Fibroblast of lung (primary cell): ENCODE measurements around the gene SEMA4D. TPM values are rescaled to one million over a fixed set of nuclear protein-coding genes. Genes with fewer than 3 reads are reported as not detected.

Experiments used
- DNase-seq, 2 donors: peaks; one replicate each; pipeline versions ENCODE4 v3.0.0 to v3.0.0-alpha.2; 2010; ENCODE audit warnings: low read depth in 2 of 2
- H2AFZ ChIP-seq: 2 replicates; pipeline ENCODE4 v1.5.1; 2012; ENCODE audit warnings: low read length, control low read depth, inconsistent platforms
- H3K27ac ChIP-seq: 2 replicates; pipeline ENCODE4 v1.5.1; 2011; ENCODE audit warnings: low read length, control low read depth; ENCODE audit not compliant: insufficient read depth
- H3K27me3 ChIP-seq: 2 replicates; pipeline ENCODE4 v1.5.1; 2011; ENCODE audit warnings: mild to moderate bottlenecking, low read length; ENCODE audit not compliant: control insufficient read depth, insufficient read depth
- H3K36me3 ChIP-seq: 2 replicates; pipeline ENCODE4 v1.5.1; 2011; ENCODE audit warnings: low read length; ENCODE audit not compliant: control insufficient read depth, insufficient read depth
- H3K4me1 ChIP-seq: 2 replicates; pipeline ENCODE4 v1.5.1; 2011; ENCODE audit warnings: low read length; ENCODE audit not compliant: control insufficient read depth, insufficient read depth; ENCODE audit errors: extremely low read depth
- H3K4me2 ChIP-seq: 2 replicates; pipeline ENCODE4 v1.5.1; 2011; ENCODE audit warnings: low read length, control low read depth; ENCODE audit not compliant: insufficient read depth; ENCODE audit errors: extremely low read depth
- H3K4me3 ChIP-seq, 4 experiments: fragments of 200-600 bp in 1 of 4; sonication (generic) in 1 of 4; replicated peaks in 1 of 4; 2 replicates each; pipeline ENCODE4 v1.5.1; 2011 to 2016; ENCODE audit warnings: low read length in 4 of 4, low read depth in 3 of 4, mild to moderate bottlenecking in 3 of 4, control low read depth in 2 of 4, inconsistent platforms in 1 of 4, mixed read lengths in 1 of 4; ENCODE audit not compliant: insufficient read depth in 1 of 4; ENCODE audit errors: control extremely low read depth in 1 of 4
- H3K79me2 ChIP-seq: 2 replicates; pipeline ENCODE4 v1.5.1; 2012; ENCODE audit warnings: mild to moderate bottlenecking, low read length, inconsistent platforms; ENCODE audit not compliant: control insufficient read depth, insufficient read depth
- H3K9ac ChIP-seq: 2 replicates; pipeline ENCODE4 v1.5.1; 2011; ENCODE audit warnings: mild to moderate bottlenecking, low read length, control low read depth; ENCODE audit not compliant: insufficient read depth
- H3K9me3 ChIP-seq: 2 replicates; pipeline ENCODE4 v1.5.1; 2012; ENCODE audit warnings: low read depth, low read length; ENCODE audit not compliant: control insufficient read depth, insufficient read depth
- H4K20me1 ChIP-seq: 2 replicates; pipeline ENCODE4 v1.5.1; 2011; ENCODE audit warnings: low read length; ENCODE audit not compliant: control insufficient read depth, insufficient read depth; ENCODE audit errors: extremely low read depth
- CTCF ChIP-seq, 2 donors: IDR thresholded peaks in 1 of 2; conservative IDR thresholded peaks in 1 of 2; 1 replicate in 1 of 2; 2 replicates in 1 of 2; pipeline ENCODE4 v1.5.1; 2011 to 2012; ENCODE audit warnings: low read length in 2 of 2, control low read depth in 1 of 2, inconsistent platforms in 1 of 2, low read depth in 1 of 2, mild to moderate bottlenecking in 1 of 2
- EZH2 ChIP-seq: IDR thresholded peaks from 2 replicates; pipeline ENCODE4 v1.5.1; 2012; ENCODE audit warnings: low read length, control low read depth, mild to moderate bottlenecking; ENCODE audit errors: missing control alignments
- polyA plus RNA-seq, 2 donors: library from polyadenylated mRNA; depleted of rRNA in 1 of 2; stranded (reverse) in 1 of 2; unstranded in 1 of 2; fragments of >200 nt; gene quantifications; 2 replicates each; pipeline ENCODE4 v1.2.1, GENCODE V29; 2011 to 2012; ENCODE audit warnings: missing spikeins in 1 of 2
- total RNA-seq: library from RNA; depleted of rRNA; stranded (reverse); fragments of >200 nt; gene quantifications from 2 replicates; pipeline ENCODE4 v1.2.1, GENCODE V29; 2014

Gene SEMA4D
- total and polyA plus RNA-seq, 2 donors (not counting 1 experiment from before 2014, with no cell fraction given), result 0.67 to 2.6 TPM

GRCh38 chr9:89501311-89501898 is 3.5 kb upstream of the SEMA4D start:
- TF ChIP-seq CTCF (conservative IDR thresholded peaks at IDR 0.05 in 1 of 2, IDR thresholded peaks at IDR 0.05 in 1 of 2; ENCODE audit: low read depth in 1 of 2, low read length in 2 of 2) (no peak), EZH2 (no peak)
- H3K4me3 ChIP-seq, result no peak overlapping the region

GRCh38 chr9:89500008-89500407 is 2.1 kb upstream of the SEMA4D start:
- H3K4me3 ChIP-seq, result no peak overlapping the region
- no peak overlapping the region for H3K4me2 ChIP-seq
- H2AFZ ChIP-seq, result no peak overlapping the region
- no peaks in the 10 kb centered on the region for H3K9me3 ChIP-seq
- no peaks in the 10 kb centered on the region for H4K20me1 ChIP-seq
- DNase-seq, result no peak
- TF ChIP-seq EZH2 (no peak), CTCF (conservative IDR thresholded peaks at IDR 0.05 in 1 of 2, IDR thresholded peaks at IDR 0.05 in 1 of 2; ENCODE audit: low read depth in 1 of 2, low read length in 2 of 2) (no peak)
- H3K27ac ChIP-seq, result no peak overlapping the region
- H3K27me3 ChIP-seq, result peaks cover 2% of the 10 kb centered on the region
- H3K9ac ChIP-seq, result no peak overlapping the region
- no peaks in the 10 kb centered on the region for H3K36me3 ChIP-seq
- H3K4me1 ChIP-seq, result no peaks in the 10 kb centered on the region
- no peaks in the 10 kb centered on the region for H3K79me2 ChIP-seq

More at GRCh38 chr9:89501311-89501898, 3.5 kb upstream of the SEMA4D start:
- Histone ChIP-seq H3K79me2 (no peaks in the 10 kb centered on the region), H3K27ac (no peak overlapping the region), H2AFZ (no peak overlapping the region), H3K4me2 (no peak overlapping the region), H3K9me3 (no peaks in the 10 kb centered on the region), H4K20me1 (no peaks in the 10 kb centered on the region), H3K4me1 (no peaks in the 10 kb centered on the region), H3K27me3 (peaks cover under 1% of the 10 kb centered on the region), H3K9ac (no peak overlapping the region), H3K36me3 (no peaks in the 10 kb centered on the region)
- no peak for DNase-seq

DNA sequence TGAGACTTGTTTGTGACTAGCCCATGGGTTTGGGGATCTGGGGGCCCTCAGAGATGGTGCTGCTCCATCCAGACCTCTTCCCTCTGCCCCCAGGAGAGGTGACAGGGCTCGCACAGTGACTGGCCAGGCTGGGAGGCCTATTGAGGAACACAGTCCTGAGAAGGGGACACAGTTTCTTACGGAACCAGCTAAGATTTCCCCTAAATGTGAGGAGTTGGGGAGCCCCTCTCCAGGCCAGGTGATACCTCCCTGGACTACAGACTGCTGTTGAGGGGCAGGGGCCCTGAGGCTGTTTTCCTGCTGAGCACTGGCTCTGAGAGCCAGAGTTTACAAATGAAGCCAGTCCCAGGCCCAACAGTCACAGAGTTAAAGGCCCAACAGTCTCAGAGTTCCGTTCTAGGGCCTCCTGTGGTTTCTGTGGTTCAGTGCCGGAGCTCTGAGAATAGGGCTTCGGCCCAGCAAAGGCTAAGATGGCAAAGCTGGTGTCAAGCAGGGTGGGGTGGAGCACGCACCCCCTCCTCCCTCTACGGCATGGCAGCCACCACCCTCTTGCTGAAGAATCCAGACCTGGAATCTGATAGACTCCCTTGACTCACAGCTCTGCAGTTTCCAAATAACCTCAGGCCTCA is 1.1 kb upstream of the SEMA4D start:
- Histone ChIP-seq H3K9me3 (no peaks in the 10 kb centered on the region), H3K27ac (no peak overlapping the region), H2AFZ (no peak overlapping the region), H3K4me3 (no peak overlapping the region), H3K4me2 (no peak overlapping the region), H4K20me1 (no peaks in the 10 kb centered on the region), H3K4me1 (no peaks in the 10 kb centered on the region), H3K36me3 (no peaks in the 10 kb centered on the region), H3K27me3 (peaks cover 2% of the 10 kb centered on the region), H3K79me2 (no peaks in the 10 kb centered on the region), H3K9ac (no peak overlapping the region)
- no peak for TF ChIP-seq CTCF (conservative IDR thresholded peaks at IDR 0.05 in 1 of 2, IDR thresholded peaks at IDR 0.05 in 1 of 2; ENCODE audit: low read depth in 1 of 2, low read length in 2 of 2)
- TF ChIP-seq EZH2, result no peak
- no peak for DNase-seq
